Adrenal gland (tissue), 12 donors: Measurements from ENCODE around the gene TRAK2. TPM values are rescaled to one million over a fixed set of nuclear protein-coding genes. Genes with fewer than 3 reads are reported as not detected.
A peak's percentile ranks its signal among the peaks of the same experiment; 100 is the strongest.
"Not testable (repeated sequence)": the region's sequence is repeated elsewhere in the genome, so short reads cannot be mapped to it uniquely, and the experiment has no call there.

Source experiments
- DNase-seq, 7 donors: peaks; one replicate each; pipeline ENCODE4 v3.0.0-alpha.2; 2019 to 2020
- H3K27ac ChIP-seq, 5 donors: fragments of 200-600 bp; sonication (generic) in 4 of 5; 1 replicate in 3 of 5; 2 replicates in 2 of 5; pipeline versions ENCODE4 v1.5.1 to v1.8.0; 2016 to 2020; ENCODE audit warnings: mild to moderate bottlenecking in 1 of 5
- H3K27me3 ChIP-seq: fragments of 200-600 bp; 2 replicates; pipeline ENCODE4 v1.8.0; 2021
- H3K36me3 ChIP-seq, 2 donors: fragments of 200-600 bp; replicated peaks in 1 of 2; 1 replicate in 1 of 2; 2 replicates in 1 of 2; pipeline versions ENCODE4 v1.5.1 to v1.8.0; 2018 to 2022
- H3K4me1 ChIP-seq, 2 donors: fragments of 200-600 bp; replicated peaks in 1 of 2; 1 replicate in 1 of 2; 2 replicates in 1 of 2; pipeline versions ENCODE4 v1.5.1 to v1.8.0; 2018 to 2021
- H3K4me3 ChIP-seq, 4 donors: fragments of 200-600 bp; sonication (generic) in 3 of 4; one replicate each; pipeline ENCODE4 v1.5.1; 2016 to 2018
- H3K9me3 ChIP-seq, 3 donors: fragments of 200-600 bp; sonication (generic) in 1 of 3; replicated peaks in 1 of 3; 1 replicate in 2 of 3; 2 replicates in 1 of 3; pipeline versions ENCODE4 v1.5.1 to v1.8.0; 2016 to 2021
- POLR2A ChIP-seq, 2 donors: fragments of 450-650 bp; IDR thresholded peaks; one replicate each; pipeline ENCODE4 v1.6.1; 2017; ENCODE audit warnings: antibody characterized with exemption in 2 of 2, mild to moderate bottlenecking in 2 of 2, moderate library complexity in 1 of 2
- WGBS, 4 donors: extraction: QIAGEN DNeasy Blood & Tissue Kit in 2 of 4; methylation state at CpG; one replicate each; pipeline versions ENCODE4 v1.1.5 to v1.1.7; 2013 to 2017; 5-methylcytosine and 5-hydroxymethylcytosine counted together
- intact Hi-C, 2 donors: fragments of 100-400 bp; cut with DNase I; formaldehyde crosslinking; loops; one replicate each; pipeline versions ENCODE4 v1.14.1 to v1.15.0; 2022 to 2023
- polyA plus RNA-seq, 3 donors: library from polyadenylated mRNA; stranded (reverse); fragments of 200-250 nt in 2 of 3; fragments of 350-450 nt in 1 of 3; fragmentation: Illumina TruSeq in 1 of 3; extraction: RNeasy Lipid Tissue Mini Kit (QIAGEN cat#74804) in 1 of 3; gene quantifications; one replicate each; pipeline ENCODE4 v1.2.3, GENCODE V29; 2013 to 2014
- total RNA-seq, 9 donors: library from RNA; depleted of rRNA in 4 of 9; stranded (reverse); fragments of >200 nt in 4 of 9; fragments of 120-200 nt in 1 of 9; fragmentation: NEBNext Ultra II Directional in 1 of 9; extraction: Animal tissue kit (Norgen Biotek cat#: 25700) in 1 of 9; gene quantifications; one replicate each; pipeline versions ENCODE4 v1.1.0 to v1.2.4, GENCODE V29; 2013 to 2023
- TF ChIP-seq, protein P1 (sequence below), 6 experiments: fragments of 450-650 bp in 4 of 6; fragments of 200-600 bp in 2 of 6; sonication (generic) in 1 of 6; IDR thresholded peaks; 1 replicate in 5 of 6; 2 replicates in 1 of 6; pipeline versions ENCODE4 v1.5.1 to v1.8.0; 2016 to 2021; ENCODE audit warnings: antibody characterized with exemption in 6 of 6, mild to moderate bottlenecking in 2 of 6, moderate library complexity in 1 of 6
- donor health status: healthy with polysubstance abuse.
- donor health status: Bipolar disorder and iron deficiency.
- donor health status: DM: yes; HTN: yes; CAD: no.
- donor health status: DM: no; HTN: no; CAD: no.
- donor health status: DM: no; HTN: no; CAD: no.
- donor health status: DM: yes; HTN: yes; CAD: no.

The TRAK2 gene
- total and polyA plus RNA-seq, 12 donors, result 17.6 to 66.9 (median 41.6) TPM

GRCh38 chr2:201433394-201433995, 17.8 kb downstream of the TRAK2 start:
- H3K36me3 ChIP-seq, result no peaks in the 10 kb centered on the region
- no peaks in the 10 kb centered on the region for H3K27me3 ChIP-seq
- intact Hi-C loops, result no loop called here
- TF ChIP-seq POLR2A (IDR thresholded peaks at IDR 0.05), result no peak
- TF ChIP-seq, protein P1, sequence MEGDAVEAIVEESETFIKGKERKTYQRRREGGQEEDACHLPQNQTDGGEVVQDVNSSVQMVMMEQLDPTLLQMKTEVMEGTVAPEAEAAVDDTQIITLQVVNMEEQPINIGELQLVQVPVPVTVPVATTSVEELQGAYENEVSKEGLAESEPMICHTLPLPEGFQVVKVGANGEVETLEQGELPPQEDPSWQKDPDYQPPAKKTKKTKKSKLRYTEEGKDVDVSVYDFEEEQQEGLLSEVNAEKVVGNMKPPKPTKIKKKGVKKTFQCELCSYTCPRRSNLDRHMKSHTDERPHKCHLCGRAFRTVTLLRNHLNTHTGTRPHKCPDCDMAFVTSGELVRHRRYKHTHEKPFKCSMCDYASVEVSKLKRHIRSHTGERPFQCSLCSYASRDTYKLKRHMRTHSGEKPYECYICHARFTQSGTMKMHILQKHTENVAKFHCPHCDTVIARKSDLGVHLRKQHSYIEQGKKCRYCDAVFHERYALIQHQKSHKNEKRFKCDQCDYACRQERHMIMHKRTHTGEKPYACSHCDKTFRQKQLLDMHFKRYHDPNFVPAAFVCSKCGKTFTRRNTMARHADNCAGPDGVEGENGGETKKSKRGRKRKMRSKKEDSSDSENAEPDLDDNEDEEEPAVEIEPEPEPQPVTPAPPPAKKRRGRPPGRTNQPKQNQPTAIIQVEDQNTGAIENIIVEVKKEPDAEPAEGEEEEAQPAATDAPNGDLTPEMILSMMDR (IDR thresholded peaks at IDR 0.05), result no peak
- 27 to 38% (median 33%) methylated on average over 11 of the region's 11 CpGs for WGBS, 4 donors
- H3K27ac ChIP-seq, result peak overlapping the region in 3 of 5 donors; percentile 43 to 48 (median 46)
- H3K4me3 ChIP-seq, result no peak overlapping the region
- no peaks in the 10 kb centered on the region for H3K9me3 ChIP-seq
- peaks cover 29 to 31% of the 10 kb centered on the region in 2 donors for H3K4me1 ChIP-seq
- DNase-seq, result no peak

- peak overlapping the region in 3 of 5 donors; percentile 43 to 51 (median 48) for H3K27ac ChIP-seq
- H3K9me3 ChIP-seq, result no peaks in the 10 kb centered on the region
- H3K27me3 ChIP-seq, result no peaks in the 10 kb centered on the region
- intact Hi-C loops, result no loop called here
- H3K4me1 ChIP-seq, result peaks cover 29 to 31% of the 10 kb centered on the region in 2 donors
- TF ChIP-seq POLR2A (IDR thresholded peaks at IDR 0.05), result no peak
- TF ChIP-seq, protein P1 (IDR thresholded peaks at IDR 0.05), result no peak
- WGBS, 4 donors, result 40 to 53% (median 43%) methylated on average over 5 of the region's 5 CpGs
- no peaks in the 10 kb centered on the region for H3K36me3 ChIP-seq
- DNase-seq, result peak in 3 of 7 donors; percentile 46 to 75 (median 53)
- H3K4me3 ChIP-seq, result no peak overlapping the region
These were observed 18.5 kb downstream of the TRAK2 start for GRCh38 chr2:201432621-201433393.

- no peaks in the 10 kb centered on the region for H3K9me3 ChIP-seq
- 16 to 25% (median 18%) methylated on average over 4 of the region's 4 CpGs for whole genome bisulfite sequencing, 4 donors
- H3K4me3 ChIP-seq, result no peak overlapping the region
- no peaks in the 10 kb centered on the region for H3K27me3 ChIP-seq
- TF ChIP-seq, protein P1 (IDR thresholded peaks at IDR 0.05), result no peak
- peak in 1 of 2 donors; percentile 11 for TF ChIP-seq POLR2A (IDR thresholded peaks at IDR 0.05)
- no peak for DNase-seq
- H3K27ac ChIP-seq, result peak overlapping the region in 3 of 5 donors; percentile 25 to 51 (median 48)
- no peaks in the 10 kb centered on the region for H3K36me3 ChIP-seq
- intact Hi-C loops, result no loop called here
- H3K4me1 ChIP-seq, result peaks cover 29 to 31% of the 10 kb centered on the region in 2 donors
These were observed 19.1 kb downstream of the TRAK2 start for GRCh38 chr2:201432038-201432620.

DNA sequence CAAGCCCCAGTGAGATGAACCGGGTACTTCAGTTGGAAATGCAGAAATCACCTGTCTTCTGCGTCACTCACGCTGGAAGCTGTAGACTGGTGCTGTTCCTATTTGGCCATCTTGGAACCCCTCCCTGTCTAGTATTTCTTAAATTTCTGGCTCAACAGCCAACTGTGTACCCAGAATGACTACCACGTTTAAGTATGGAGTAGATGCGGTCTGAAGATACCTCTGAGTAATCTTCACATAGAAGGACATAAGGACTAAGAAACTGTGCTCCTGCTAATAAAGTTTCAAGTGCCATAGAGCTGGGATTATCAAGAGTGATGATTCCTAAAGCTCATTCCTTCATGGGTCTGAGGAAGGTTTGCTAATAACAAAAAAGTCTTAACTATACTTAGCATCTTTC, 20.4 kb downstream of the TRAK2 start:
- Histone ChIP-seq H3K27ac (no peak overlapping the region), H3K4me1 (peaks cover 29 to 31% of the 10 kb centered on the region in 2 donors), H3K36me3 (no peaks in the 10 kb centered on the region), H3K27me3 (no peaks in the 10 kb centered on the region), H3K4me3 (no peak overlapping the region), H3K9me3 (no peaks in the 10 kb centered on the region)
- no peak for DNase-seq
- WGBS, 4 donors, result 80 to 98% (median 97%) methylated on average over 4 to 5 of the region's 5 CpGs
- TF ChIP-seq POLR2A (IDR thresholded peaks at IDR 0.05), result no peak
- TF ChIP-seq, protein P1 (IDR thresholded peaks at IDR 0.05), result no peak
- intact Hi-C loops, result no loop called here

DNA sequence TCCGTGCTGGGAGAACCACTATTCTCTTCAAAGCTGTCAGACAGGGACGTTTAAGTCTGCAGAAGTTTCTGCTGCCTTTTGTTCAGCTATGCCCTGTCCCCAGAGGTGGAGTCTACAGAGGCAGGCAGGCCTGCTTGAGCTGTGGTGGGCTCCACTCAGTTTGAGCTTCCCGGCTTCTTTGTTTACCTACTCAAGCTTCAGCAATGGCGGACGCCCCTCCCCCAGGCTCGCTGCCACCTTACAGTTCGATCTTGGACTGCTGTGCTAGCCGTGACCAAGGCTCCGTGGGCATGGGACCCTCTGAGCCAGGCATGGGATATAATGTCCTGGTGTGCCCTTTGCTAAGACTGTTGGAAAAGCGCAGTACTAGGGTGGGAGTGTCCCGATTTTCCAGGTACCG, 20.9 kb downstream of the TRAK2 start:
- DNase-seq, result not testable (repeated sequence)

DNA sequence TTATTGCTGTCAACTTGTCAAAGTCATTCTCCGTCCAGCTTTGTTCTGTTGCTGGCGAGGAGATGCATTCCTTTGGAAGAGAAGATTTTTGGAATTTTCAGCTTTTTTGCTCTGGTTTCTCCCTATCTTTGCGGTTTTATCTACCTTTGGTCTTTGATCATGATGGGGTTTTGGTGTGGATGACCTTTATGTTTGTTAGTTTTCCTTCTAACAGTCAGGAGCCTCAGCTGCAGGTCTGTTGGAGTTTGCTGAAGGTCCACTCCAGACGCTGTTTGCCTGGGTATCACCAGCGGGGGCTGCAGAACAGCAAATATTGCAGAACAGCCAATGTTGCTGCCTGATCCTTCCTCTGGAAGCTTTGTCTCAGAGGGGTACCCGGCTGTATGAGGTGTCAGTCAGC, 21.4 kb downstream of the TRAK2 start:
- WGBS, 4 donors, result 89 to 96% (median 92%) methylated on average over 5 to 6 of the region's 6 CpGs
- H3K9me3 ChIP-seq, H3K36me3 ChIP-seq, H3K4me3 ChIP-seq, H3K27me3 ChIP-seq, DNase-seq, H3K27ac ChIP-seq, intact Hi-C loops: not testable (repeated sequence)
- H3K4me1 ChIP-seq, result peaks cover 29 to 38% of the 10 kb centered on the region in 2 donors

More for the DNA sequence above, 20.9 kb downstream of the TRAK2 start:
- H3K36me3 ChIP-seq, H3K27me3 ChIP-seq, intact Hi-C loops, H3K27ac ChIP-seq, H3K4me3 ChIP-seq, H3K9me3 ChIP-seq: not testable (repeated sequence)
- 95 to 97% (median 96%) methylated on average over 5 to 12 of the region's 12 CpGs for WGBS, 4 donors
- peaks cover 29 to 33% of the 10 kb centered on the region in 2 donors for H3K4me1 ChIP-seq
